Body of pancreas (tissue), 4 donors: Measurements from ENCODE around the gene MPL. TPM values are rescaled to one million over a fixed set of nuclear protein-coding genes. Genes with fewer than 3 reads are reported as not detected.

Experiments used
- ATAC-seq: fragments of 150-250 bp; one replicate; pipeline ENCODE4 v1.9.1; 2016
- DNase-seq, 4 donors: peaks; one replicate each; pipeline ENCODE4 v3.0.0-alpha.2; 2019
- H3K27ac ChIP-seq, 4 donors: fragments of 200-600 bp; sonication (generic); 1 replicate in 3 of 4; 2 replicates in 1 of 4; pipeline versions ENCODE4 v1.5.1 to v1.6.1; 2016 to 2019; ENCODE audit warnings: mild to moderate bottlenecking in 1 of 4, mixed read lengths in 1 of 4, moderate library complexity in 1 of 4
- H3K27me3 ChIP-seq, 2 donors: fragments of 200-600 bp; sonication (generic); one replicate each; pipeline ENCODE4 v1.6.0; 2016; ENCODE audit warnings: mild to moderate bottlenecking in 1 of 2
- H3K36me3 ChIP-seq, 2 donors: fragments of 200-600 bp; sonication (generic); replicated peaks in 1 of 2; 2 replicates each; pipeline ENCODE4 v1.5.1; 2016; ENCODE audit warnings: low read depth in 2 of 2; ENCODE audit not compliant: insufficient read depth in 1 of 2
- H3K4me1 ChIP-seq: fragments of 200-600 bp; sonication (generic); one replicate; pipeline ENCODE4 v1.6.0; 2016
- H3K4me3 ChIP-seq, 2 donors: fragments of 200-600 bp; sonication (generic); 1 replicate in 1 of 2; 2 replicates in 1 of 2; pipeline ENCODE4 v1.5.1; 2016 to 2019
- H3K9me3 ChIP-seq, 3 donors: fragments of 200-600 bp; sonication (generic); 1 replicate in 2 of 3; 2 replicates in 1 of 3; pipeline ENCODE4 v1.5.1; 2016
- POLR2A ChIP-seq, 3 donors: fragments of 450-650 bp; IDR thresholded peaks; one replicate each; pipeline ENCODE4 v1.6.1; 2016; ENCODE audit warnings: antibody characterized with exemption in 3 of 3, mild to moderate bottlenecking in 2 of 3
- WGBS, 2 donors: methylation state at CpG; one replicate each; pipeline ENCODE4 v1.1.5; 2017; 5-methylcytosine and 5-hydroxymethylcytosine counted together
- intact Hi-C: fragments of 100-400 bp; cut with DNase I; formaldehyde crosslinking; loops from one replicate; pipeline ENCODE4 v1.15.1; 2023
- microRNA-seq, 2 donors: library from miRNA; unstranded; fragments of <30 nt; microRNA quantifications; one replicate each; pipeline ENCODE4, GENCODE V29; 2016; ENCODE audit warnings: borderline number of aligned reads in 2 of 2, borderline replicate concordance in 2 of 2
- total RNA-seq, 2 donors: library from RNA; depleted of rRNA; stranded (reverse); fragments of >200 nt; gene quantifications; one replicate each; pipeline ENCODE4 v1.1.0, GENCODE V29; 2016
- TF ChIP-seq, protein P1 (sequence below), 7 experiments: fragments of 450-650 bp in 4 of 7; fragments of 200-600 bp in 3 of 7; sonication (generic) in 3 of 7; IDR thresholded peaks; one replicate each; pipeline ENCODE4 v1.5.1; 2016 to 2019; ENCODE audit warnings: antibody characterized with exemption in 7 of 7

Gene MPL
- total RNA-seq, 2 donors from 2014 or later, result not detected

DNA sequence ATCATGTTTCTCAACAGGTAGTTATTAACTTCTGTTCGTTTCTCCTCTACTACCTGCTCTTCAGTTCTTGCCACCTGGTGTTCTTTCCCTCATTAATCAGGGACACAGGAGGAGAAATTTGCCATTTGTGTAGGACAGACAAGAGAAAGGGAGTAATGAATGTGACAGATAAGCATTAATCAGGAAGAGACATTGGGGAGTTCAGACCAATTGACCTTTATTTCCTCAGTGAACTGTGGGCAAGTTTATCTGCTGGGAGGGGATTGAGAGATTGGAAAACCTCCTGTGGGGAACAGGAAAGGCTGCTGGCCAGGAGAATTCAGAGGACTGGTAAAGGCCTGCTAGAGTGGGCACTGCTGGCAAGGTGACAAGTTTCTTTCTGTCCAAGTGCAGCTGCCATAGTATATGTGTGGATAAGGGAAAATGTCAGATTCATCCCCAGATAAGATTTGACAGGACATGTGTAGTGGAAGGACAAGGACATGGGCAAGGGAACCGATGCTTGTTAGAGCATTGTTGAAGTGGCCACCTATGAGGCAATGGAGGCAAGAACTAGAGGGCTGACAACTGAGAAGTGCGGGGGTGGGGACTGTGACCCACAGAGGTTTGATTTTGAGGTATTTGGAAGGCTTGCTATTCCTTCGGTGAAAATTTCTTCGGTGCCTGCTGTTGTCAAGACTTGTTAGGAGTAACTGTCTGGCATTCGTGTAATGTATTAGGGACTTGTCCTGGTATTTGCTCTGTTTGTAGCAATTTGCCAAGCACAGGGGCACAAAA is 64.7 kb downstream of the MPL start:
- no peaks in the 10 kb centered on the region for H3K27me3 ChIP-seq
- H3K36me3 ChIP-seq, result peaks cover 5 to 12% of the 10 kb centered on the region in 2 donors
- WGBS, 2 donors, result 74 to 75% methylated on average over 6 of the region's 6 CpGs
- TF ChIP-seq, protein P1, sequence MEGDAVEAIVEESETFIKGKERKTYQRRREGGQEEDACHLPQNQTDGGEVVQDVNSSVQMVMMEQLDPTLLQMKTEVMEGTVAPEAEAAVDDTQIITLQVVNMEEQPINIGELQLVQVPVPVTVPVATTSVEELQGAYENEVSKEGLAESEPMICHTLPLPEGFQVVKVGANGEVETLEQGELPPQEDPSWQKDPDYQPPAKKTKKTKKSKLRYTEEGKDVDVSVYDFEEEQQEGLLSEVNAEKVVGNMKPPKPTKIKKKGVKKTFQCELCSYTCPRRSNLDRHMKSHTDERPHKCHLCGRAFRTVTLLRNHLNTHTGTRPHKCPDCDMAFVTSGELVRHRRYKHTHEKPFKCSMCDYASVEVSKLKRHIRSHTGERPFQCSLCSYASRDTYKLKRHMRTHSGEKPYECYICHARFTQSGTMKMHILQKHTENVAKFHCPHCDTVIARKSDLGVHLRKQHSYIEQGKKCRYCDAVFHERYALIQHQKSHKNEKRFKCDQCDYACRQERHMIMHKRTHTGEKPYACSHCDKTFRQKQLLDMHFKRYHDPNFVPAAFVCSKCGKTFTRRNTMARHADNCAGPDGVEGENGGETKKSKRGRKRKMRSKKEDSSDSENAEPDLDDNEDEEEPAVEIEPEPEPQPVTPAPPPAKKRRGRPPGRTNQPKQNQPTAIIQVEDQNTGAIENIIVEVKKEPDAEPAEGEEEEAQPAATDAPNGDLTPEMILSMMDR (IDR thresholded peaks at IDR 0.05), result no peak
- TF ChIP-seq POLR2A (IDR thresholded peaks at IDR 0.05), result no peak
- intact Hi-C loops, result no loop called here
- no peaks in the 10 kb centered on the region for H3K9me3 ChIP-seq
- H3K4me3 ChIP-seq, result no peak overlapping the region
- H3K27ac ChIP-seq, result no peak overlapping the region
- no peak for ATAC-seq
- no peak for DNase-seq
- no peaks in the 10 kb centered on the region for H3K4me1 ChIP-seq

Small RNAs within 50 kb of the gene (microRNA-seq; reads per million reads assigned to microRNA genes)
- gene MIR6734, result 1.4 to 3.6 reads per million in 2 donors

Other genes starting within 250 kb of the MPL start
- gene EBNA1BP2, start 165.5 kb upstream of the MPL start, total RNA-seq, result 10 to 100 TPM; 27.5 to 35.3 TPM
- gene CFAP57, start 165.5 kb upstream of the MPL start, total RNA-seq, result 1 to 10 TPM in 1 of 2 donors, under 1 TPM in 1; 0.26 to 1.3 TPM
- gene TMEM125, start 67.8 kb upstream of the MPL start, total RNA-seq, result 10 to 100 TPM; 45.8 to 51.1 TPM
- 10 to 100 TPM in 1 of 2 donors, 1 to 10 TPM in 1; 6.6 to 11.7 TPM for gene C1orf210, start 52.2 kb upstream of the MPL start, total RNA-seq
- 10 to 100 TPM; 12.2 to 14.0 TPM for gene TIE1, start 36.8 kb upstream of the MPL start, total RNA-seq
- 1 to 10 TPM in 1 of 2 donors, not detected in 1; 2.3 TPM for gene CDC20, start 21.2 kb downstream of the MPL start, total RNA-seq
- gene ELOVL1, start 30.2 kb downstream of the MPL start, total RNA-seq, result 10 to 100 TPM; 17.5 to 21.8 TPM
- 10 to 100 TPM; 19.4 to 22.1 TPM for gene MED8, start 52.0 kb downstream of the MPL start, total RNA-seq
- 10 to 100 TPM; 25.9 to 61.6 TPM for gene SZT2, start 52.1 kb downstream of the MPL start, total RNA-seq
- gene HYI, start 116.1 kb downstream of the MPL start, total RNA-seq, result 100 to 1,000 TPM; 101 to 157 TPM
- 10 to 100 TPM; 81.7 to 89.0 TPM for gene PTPRF, start 193.1 kb downstream of the MPL start, total RNA-seq